ENCODE data around the gene COL11A2.
A peak's percentile ranks its signal among the peaks of the same experiment; 100 is the strongest.

COL11A2 gene

GRCh38 chr6:33203443-33204164 lies 11.3 kb upstream of the COL11A2 start:
- Histone ChIP-seq H3K27ac (ENCODE audit: insufficient read depth in 1 of 2, low read depth in 1 of 2, low read length in 2 of 2, poor library complexity in 1 of 2, severe bottlenecking in 2 of 2) (no peak overlapping the region), H3K4me1 (ENCODE audit: control extremely low read depth in 1 of 4, control insufficient read depth in 4 of 4, insufficient read depth in 4 of 4, low read length in 3 of 4) (peaks cover 7 to 58% (median 48%) of the 10 kb centered on the region in 4 experiments), H3K36me3 (ENCODE audit: control insufficient read depth in 4 of 4, insufficient read depth in 4 of 4, low read length in 3 of 4) (peaks cover 2 to 27% (median 17%) of the 10 kb centered on the region in 4 experiments), H3K27me3 (replicated peaks in 2 of 5; ENCODE audit: control insufficient read depth in 4 of 5, insufficient read depth in 5 of 5, low read length in 4 of 5) (no peaks in the 10 kb centered on the region), H3K4me3 (ENCODE audit: control insufficient read depth in 1 of 7, extremely low read depth in 1 of 7, insufficient read depth in 4 of 7, low read depth in 2 of 7, low read length in 6 of 7) (peak overlapping the region in 3 of 7 experiments; percentile 87 to 94 (median 87)), H3K9me3 (ENCODE audit: control extremely low read depth in 1 of 5, control insufficient read depth in 4 of 5, insufficient read depth in 2 of 5, low read depth in 1 of 5, low read length in 4 of 5) (no peaks in the 10 kb centered on the region)
- ChIA-PET CTCF (interaction anchor here (1.4 to 1.5 kb wide), 2 partner anchors 14 to 17 kb away, joined by 4 to 5 read pairs; no protein-coding TSS in a partner anchor), POLR2A (no interaction called here)
- WGBS (ENCODE audit: insufficient coverage): 93% methylated on average over 3 of the region's 7 CpGs
- no peak for DNase-seq

GRCh38 chr6:33202799-33203198 lies 10.5 kb upstream of the COL11A2 start:
- WGBS (ENCODE audit: insufficient coverage): 96% methylated on average over 4 of the region's 6 CpGs
- Histone ChIP-seq H3K4me1 (ENCODE audit: control extremely low read depth in 1 of 4, control insufficient read depth in 4 of 4, insufficient read depth in 4 of 4, low read length in 3 of 4) (peaks cover 7 to 61% (median 52%) of the 10 kb centered on the region in 4 experiments), H3K4me3 (ENCODE audit: control insufficient read depth in 1 of 7, extremely low read depth in 1 of 7, insufficient read depth in 4 of 7, low read depth in 2 of 7, low read length in 6 of 7) (no peak overlapping the region), H3K27ac (ENCODE audit: insufficient read depth in 1 of 2, low read depth in 1 of 2, low read length in 2 of 2, poor library complexity in 1 of 2, severe bottlenecking in 2 of 2) (peak overlapping the region in 1 of 2 experiments; percentile 98), H3K36me3 (ENCODE audit: control insufficient read depth in 4 of 4, insufficient read depth in 4 of 4, low read length in 3 of 4) (peaks cover 2 to 30% (median 17%) of the 10 kb centered on the region in 4 experiments), H3K27me3 (replicated peaks in 2 of 5; ENCODE audit: control insufficient read depth in 4 of 5, insufficient read depth in 5 of 5, low read length in 4 of 5) (no peaks in the 10 kb centered on the region), H3K9me3 (ENCODE audit: control extremely low read depth in 1 of 5, control insufficient read depth in 4 of 5, insufficient read depth in 2 of 5, low read depth in 1 of 5, low read length in 4 of 5) (no peaks in the 10 kb centered on the region)
- DNase-seq: no peak
- ChIA-PET CTCF (interaction anchor here (0.9 to 1.5 kb wide), 3 partner anchors 9 to 18 kb away, joined by 3 to 5 read pairs (median 4); no protein-coding TSS in a partner anchor), POLR2A (no interaction called here)

DNA sequence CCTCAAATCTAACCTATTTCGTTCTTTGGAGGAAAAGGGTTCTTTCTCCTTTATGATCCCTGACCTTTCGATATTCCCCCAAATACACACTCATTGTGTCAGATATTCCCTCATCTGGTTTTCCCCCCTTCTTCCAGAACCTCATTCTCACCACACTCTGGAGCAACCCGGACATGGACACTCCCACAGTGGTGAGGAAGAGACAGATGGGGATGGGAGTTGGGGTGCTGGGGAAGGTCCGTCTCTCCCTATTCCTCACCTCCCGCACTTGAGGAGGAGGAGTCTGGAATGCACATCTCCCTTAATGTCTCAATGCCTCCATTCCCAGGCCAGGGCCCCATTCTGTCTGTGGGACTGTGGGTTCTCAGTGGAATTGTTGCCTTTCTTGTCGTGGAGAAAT lies 9.7 kb upstream of the COL11A2 start:
- no peak for DNase-seq
- CTCF ChIA-PET: interaction anchor here (1.5 kb wide), 1 partner anchor 12 kb away, joined by 4 read pairs; no protein-coding TSS in a partner anchor
- POLR2A ChIA-PET: no interaction called here
- Histone ChIP-seq H3K36me3 (ENCODE audit: control insufficient read depth in 4 of 4, insufficient read depth in 4 of 4, low read length in 3 of 4) (peaks cover 2 to 37% (median 22%) of the 10 kb centered on the region in 4 experiments), H3K4me1 (ENCODE audit: control extremely low read depth in 1 of 4, control insufficient read depth in 4 of 4, insufficient read depth in 4 of 4, low read length in 3 of 4) (peaks cover 7 to 55% (median 47%) of the 10 kb centered on the region in 4 experiments), H3K27me3 (replicated peaks in 2 of 5; ENCODE audit: control insufficient read depth in 4 of 5, insufficient read depth in 5 of 5, low read length in 4 of 5) (no peaks in the 10 kb centered on the region), H3K4me3 (ENCODE audit: control insufficient read depth in 1 of 7, extremely low read depth in 1 of 7, insufficient read depth in 4 of 7, low read depth in 2 of 7, low read length in 6 of 7) (peak overlapping the region in 3 of 7 experiments; percentile 86 to 99 (median 92)), H3K27ac (ENCODE audit: insufficient read depth in 1 of 2, low read depth in 1 of 2, low read length in 2 of 2, poor library complexity in 1 of 2, severe bottlenecking in 2 of 2) (peak overlapping the region in 1 of 2 experiments; percentile 98), H3K9me3 (ENCODE audit: control extremely low read depth in 1 of 5, control insufficient read depth in 4 of 5, insufficient read depth in 2 of 5, low read depth in 1 of 5, low read length in 4 of 5) (no peaks in the 10 kb centered on the region)
- WGBS (ENCODE audit: insufficient coverage): 93% methylated on average over 2 of the region's 6 CpGs

- WGBS (ENCODE audit: insufficient coverage): 11% methylated on average over 11 of the region's 14 CpGs
- H3K27me3 ChIP-seq (replicated peaks in 2 of 5; ENCODE audit: control insufficient read depth in 4 of 5, insufficient read depth in 5 of 5, low read length in 4 of 5): no peaks in the 10 kb centered on the region
- H3K4me1 ChIP-seq (ENCODE audit: control extremely low read depth in 1 of 4, control insufficient read depth in 4 of 4, insufficient read depth in 4 of 4, low read length in 3 of 4): peaks cover 7 to 55% (median 47%) of the 10 kb centered on the region in 4 experiments
- H3K27ac ChIP-seq (ENCODE audit: insufficient read depth in 1 of 2, low read depth in 1 of 2, low read length in 2 of 2, poor library complexity in 1 of 2, severe bottlenecking in 2 of 2): peak overlapping the region; percentile 93 to 98
- ChIA-PET POLR2A (no interaction called here), CTCF (no interaction called here)
- peak overlapping the region; percentile 86 to 99 (median 92) for H3K4me3 ChIP-seq (ENCODE audit: control insufficient read depth in 1 of 7, extremely low read depth in 1 of 7, insufficient read depth in 4 of 7, low read depth in 2 of 7, low read length in 6 of 7)
- no peaks in the 10 kb centered on the region for H3K9me3 ChIP-seq (ENCODE audit: control extremely low read depth in 1 of 5, control insufficient read depth in 4 of 5, insufficient read depth in 2 of 5, low read depth in 1 of 5, low read length in 4 of 5)
- H3K36me3 ChIP-seq (ENCODE audit: control insufficient read depth in 4 of 4, insufficient read depth in 4 of 4, low read length in 3 of 4): peaks cover 2 to 43% (median 26%) of the 10 kb centered on the region in 4 experiments
- DNase-seq: no peak
These were observed 8.9 kb upstream of the COL11A2 start for GRCh38 chr6:33201147-33201545.

DNA sequence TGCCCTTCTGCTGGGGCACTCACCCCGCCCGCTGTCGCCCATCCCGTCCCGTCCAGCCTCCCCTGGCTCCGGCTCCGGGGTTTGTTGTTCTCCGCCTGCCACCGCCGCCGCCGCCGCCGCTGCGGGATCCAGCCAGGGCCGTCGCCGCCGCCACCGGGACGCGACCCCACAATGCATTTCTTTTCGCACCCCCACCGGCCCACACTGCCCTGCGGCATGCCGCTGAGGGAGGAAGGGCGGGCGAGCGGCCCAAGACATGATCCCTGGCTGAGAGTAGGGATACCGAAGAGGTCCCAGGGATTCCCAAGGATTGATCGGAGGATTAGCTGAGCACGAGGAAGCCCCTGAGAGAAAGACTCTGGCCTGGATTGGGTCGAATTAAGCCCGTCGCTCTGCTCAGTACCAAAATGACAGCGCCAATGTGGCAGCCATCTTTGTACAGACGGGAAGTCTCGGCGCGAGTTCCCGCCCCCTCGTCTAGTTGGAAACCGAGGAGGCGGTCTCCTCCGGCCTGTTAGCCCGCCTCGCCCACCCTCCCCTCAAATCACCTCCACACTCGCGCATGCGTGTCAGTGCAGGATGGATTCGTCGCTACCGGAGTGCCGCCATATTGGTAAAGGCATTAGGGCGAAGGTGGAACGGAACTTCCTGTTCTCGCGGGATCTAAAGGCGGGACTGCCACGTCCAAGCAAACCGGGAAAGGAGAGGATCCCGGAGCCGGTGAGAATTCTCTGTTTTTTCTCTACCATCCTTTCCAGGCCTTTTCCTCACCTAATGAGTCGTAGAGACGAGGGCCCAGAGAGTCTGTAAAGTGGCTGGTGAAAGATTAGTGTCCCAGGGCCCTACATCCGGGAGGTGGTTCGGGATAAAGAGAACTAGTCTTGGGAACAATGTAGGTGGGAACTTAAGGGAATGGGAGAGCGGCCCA lies 8.2 kb upstream of the COL11A2 start, which contains the start of the genes RXRB and SLC39A7:
TSS of gene RXRB (minus strand) at position 447 of the 928 bp plus-strand sequence. CDS start at position 258, 189 bp downstream.
TSS of gene SLC39A7 (plus strand) at position 649 of the 928 bp plus-strand sequence. CDS start 379 bp downstream, outside the sequence.
- Histone ChIP-seq H3K4me3 (ENCODE audit: control insufficient read depth in 1 of 7, extremely low read depth in 1 of 7, insufficient read depth in 4 of 7, low read depth in 2 of 7, low read length in 6 of 7) (peak within 1 kb of the TSS; percentile 86 to 99 (median 92)), H3K27me3 (replicated peaks in 2 of 5; ENCODE audit: control insufficient read depth in 4 of 5, insufficient read depth in 5 of 5, low read length in 4 of 5) (no peaks in the 10 kb centered on the region), H3K36me3 (ENCODE audit: control insufficient read depth in 4 of 4, insufficient read depth in 4 of 4, low read length in 3 of 4) (peaks cover 4 to 49% (median 33%) of the 10 kb centered on the region in 4 experiments), H3K27ac (ENCODE audit: insufficient read depth in 1 of 2, low read depth in 1 of 2, low read length in 2 of 2, poor library complexity in 1 of 2, severe bottlenecking in 2 of 2) (peak within 1 kb of the TSS; percentile 93 to 98), H3K9me3 (ENCODE audit: control extremely low read depth in 1 of 5, control insufficient read depth in 4 of 5, insufficient read depth in 2 of 5, low read depth in 1 of 5, low read length in 4 of 5) (no peaks in the 10 kb centered on the region), H3K4me1 (ENCODE audit: control extremely low read depth in 1 of 4, control insufficient read depth in 4 of 4, insufficient read depth in 4 of 4, low read length in 3 of 4) (peaks cover 7 to 54% (median 47%) of the 10 kb centered on the region in 4 experiments)
- ChIA-PET POLR2A (interaction anchor here (1.5 kb wide), 1 partner anchor 71 kb away, joined by 4 read pairs; the partner anchor contains the start of genes RPS18 and VPS52), CTCF (interaction anchor here (1.6 kb wide), 1 partner anchor 9 kb away, joined by 3 read pairs; no protein-coding TSS in a partner anchor)
- DNase-seq: peak; percentile 99 to 100 (median 99)
- WGBS (ENCODE audit: insufficient coverage): under 1% methylated on average over 52 of the region's 68 CpGs

GRCh38 chr6:33199687-33200218 lies 7.5 kb upstream of the COL11A2 start:
- DNase-seq: peak; percentile 65 to 84 (median 80)
- peaks cover 10 to 57% (median 39%) of the 10 kb centered on the region in 4 experiments for H3K36me3 ChIP-seq (ENCODE audit: control insufficient read depth in 4 of 4, insufficient read depth in 4 of 4, low read length in 3 of 4)
- no peaks in the 10 kb centered on the region for H3K9me3 ChIP-seq (ENCODE audit: control extremely low read depth in 1 of 5, control insufficient read depth in 4 of 5, insufficient read depth in 2 of 5, low read depth in 1 of 5, low read length in 4 of 5)
- POLR2A ChIA-PET: interaction anchor here (1.5 kb wide), 1 partner anchor 72 kb away, joined by 4 read pairs; the partner anchor contains the start of genes RPS18 and VPS52
- H3K27ac ChIP-seq (ENCODE audit: insufficient read depth in 1 of 2, low read depth in 1 of 2, low read length in 2 of 2, poor library complexity in 1 of 2, severe bottlenecking in 2 of 2): peak overlapping the region; percentile 41 to 98
- H3K27me3 ChIP-seq (replicated peaks in 2 of 5; ENCODE audit: control insufficient read depth in 4 of 5, insufficient read depth in 5 of 5, low read length in 4 of 5): no peaks in the 10 kb centered on the region
- WGBS (ENCODE audit: insufficient coverage): 0% methylated on average over 18 of the region's 26 CpGs
- peaks cover 7 to 47% (median 40%) of the 10 kb centered on the region in 4 experiments for H3K4me1 ChIP-seq (ENCODE audit: control extremely low read depth in 1 of 4, control insufficient read depth in 4 of 4, insufficient read depth in 4 of 4, low read length in 3 of 4)
- H3K4me3 ChIP-seq (ENCODE audit: control insufficient read depth in 1 of 7, extremely low read depth in 1 of 7, insufficient read depth in 4 of 7, low read depth in 2 of 7, low read length in 6 of 7): peak overlapping the region; percentile 86 to 99 (median 92)
- CTCF ChIA-PET: interaction anchor here (1.6 kb wide), 2 partner anchors 10 to 39 kb away, joined by 3 read pairs; no protein-coding TSS in a partner anchor

Data from common myeloid progenitor, CD34-positive (primary cell).